Measurements from ENCODE around the gene ETF1.

The ETF1 gene

DNA sequence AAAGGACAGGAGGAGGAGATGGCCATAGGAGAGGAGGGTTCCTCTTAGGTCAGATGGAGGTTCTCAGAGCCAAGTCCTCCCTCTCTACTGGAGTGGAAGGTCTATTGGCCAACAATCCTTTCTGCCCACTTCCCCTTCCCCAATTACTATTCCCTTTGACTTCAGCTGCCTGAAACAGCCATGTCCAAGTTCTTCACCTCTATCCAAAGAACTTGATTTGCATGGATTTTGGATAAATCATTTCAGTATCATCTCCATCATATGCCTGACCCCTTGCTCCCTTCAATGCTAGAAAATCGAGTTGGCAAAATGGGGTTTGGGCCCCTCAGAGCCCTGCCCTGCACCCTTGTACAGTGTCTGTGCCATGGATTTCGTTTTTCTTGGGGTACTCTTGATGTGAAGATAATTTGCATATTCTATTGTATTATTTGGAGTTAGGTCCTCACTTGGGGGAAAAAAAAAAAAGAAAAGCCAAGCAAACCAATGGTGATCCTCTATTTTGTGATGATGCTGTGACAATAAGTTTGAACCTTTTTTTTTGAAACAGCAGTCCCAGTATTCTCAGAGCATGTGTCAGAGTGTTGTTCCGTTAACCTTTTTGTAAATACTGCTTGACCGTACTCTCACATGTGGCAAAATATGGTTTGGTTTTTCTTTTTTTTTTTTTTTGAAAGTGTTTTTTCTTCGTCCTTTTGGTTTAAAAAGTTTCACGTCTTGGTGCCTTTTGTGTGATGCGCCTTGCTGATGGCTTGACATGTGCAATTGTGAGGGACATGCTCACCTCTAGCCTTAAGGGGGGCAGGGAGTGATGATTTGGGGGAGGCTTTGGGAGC lies 74.7 kb downstream of the ETF1 start:
- peaks cover 6% of the 10 kb centered on the region; the same call in 1 of the 2 replicates for H3F3A ChIP-seq (ENCODE audit: insufficient read depth, low read length)
- H3K4me1 ChIP-seq (ENCODE audit: low read length), result no peaks in the 10 kb centered on the region
- H3K79me2 ChIP-seq (ENCODE audit: low read length), result no peaks in the 10 kb centered on the region
- no peaks in the 10 kb centered on the region for H3K9me3 ChIP-seq (replicated peaks; ENCODE audit: insufficient read depth, low read length)
- DNase-seq, result no peak
- no peak overlapping the region for H2AFZ ChIP-seq (ENCODE audit: low read length)
- TF ChIP-seq EZH2phosphoT487 (IDR thresholded peaks at IDR 0.05; ENCODE audit: low read length), result no peak
- TF ChIP-seq, protein P1, sequence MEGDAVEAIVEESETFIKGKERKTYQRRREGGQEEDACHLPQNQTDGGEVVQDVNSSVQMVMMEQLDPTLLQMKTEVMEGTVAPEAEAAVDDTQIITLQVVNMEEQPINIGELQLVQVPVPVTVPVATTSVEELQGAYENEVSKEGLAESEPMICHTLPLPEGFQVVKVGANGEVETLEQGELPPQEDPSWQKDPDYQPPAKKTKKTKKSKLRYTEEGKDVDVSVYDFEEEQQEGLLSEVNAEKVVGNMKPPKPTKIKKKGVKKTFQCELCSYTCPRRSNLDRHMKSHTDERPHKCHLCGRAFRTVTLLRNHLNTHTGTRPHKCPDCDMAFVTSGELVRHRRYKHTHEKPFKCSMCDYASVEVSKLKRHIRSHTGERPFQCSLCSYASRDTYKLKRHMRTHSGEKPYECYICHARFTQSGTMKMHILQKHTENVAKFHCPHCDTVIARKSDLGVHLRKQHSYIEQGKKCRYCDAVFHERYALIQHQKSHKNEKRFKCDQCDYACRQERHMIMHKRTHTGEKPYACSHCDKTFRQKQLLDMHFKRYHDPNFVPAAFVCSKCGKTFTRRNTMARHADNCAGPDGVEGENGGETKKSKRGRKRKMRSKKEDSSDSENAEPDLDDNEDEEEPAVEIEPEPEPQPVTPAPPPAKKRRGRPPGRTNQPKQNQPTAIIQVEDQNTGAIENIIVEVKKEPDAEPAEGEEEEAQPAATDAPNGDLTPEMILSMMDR (IDR thresholded peaks at IDR 0.05; ENCODE audit: low read length), result no peak
- no peaks in the 10 kb centered on the region for H3K9me2 ChIP-seq (replicated peaks; ENCODE audit: insufficient read depth, low read length)
- no peak overlapping the region for H3K4me2 ChIP-seq (ENCODE audit: low read depth, low read length)
- peaks cover 30% of the 10 kb centered on the region for H3K27me3 ChIP-seq (replicated peaks; ENCODE audit: insufficient read depth, low read length)
- no peaks in the 10 kb centered on the region for H3K36me3 ChIP-seq (replicated peaks; ENCODE audit: insufficient read depth, low read length)
- no peak overlapping the region for H3K9ac ChIP-seq (ENCODE audit: low read length)
- no peaks in the 10 kb centered on the region for H4K20me1 ChIP-seq (ENCODE audit: insufficient read depth, low read length)
- H3K27ac ChIP-seq (ENCODE audit: low read length), result no peak overlapping the region
- H3K4me3 ChIP-seq (ENCODE audit: low read length), result no peak overlapping the region

DNA sequence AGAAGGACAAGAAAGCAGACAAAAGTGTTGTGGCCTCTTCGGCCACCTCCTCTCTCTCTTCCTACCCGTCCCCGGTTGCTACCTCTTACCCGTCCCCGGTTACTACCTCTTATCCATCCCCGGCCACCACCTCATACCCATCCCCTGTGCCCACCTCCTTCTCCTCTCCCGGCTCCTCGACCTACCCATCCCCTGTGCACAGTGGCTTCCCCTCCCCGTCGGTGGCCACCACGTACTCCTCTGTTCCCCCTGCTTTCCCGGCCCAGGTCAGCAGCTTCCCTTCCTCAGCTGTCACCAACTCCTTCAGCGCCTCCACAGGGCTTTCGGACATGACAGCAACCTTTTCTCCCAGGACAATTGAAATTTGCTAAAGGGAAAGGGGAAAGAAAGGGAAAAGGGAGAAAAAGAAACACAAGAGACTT lies 75.3 kb downstream of the ETF1 start:
- no peak overlapping the region for H3K9ac ChIP-seq (ENCODE audit: low read length)
- H3F3A ChIP-seq (ENCODE audit: insufficient read depth, low read length), result peaks cover 6% of the 10 kb centered on the region; the same call in 1 of the 2 replicates
- no peaks in the 10 kb centered on the region for H3K9me3 ChIP-seq (replicated peaks; ENCODE audit: insufficient read depth, low read length)
- no peaks in the 10 kb centered on the region for H4K20me1 ChIP-seq (ENCODE audit: insufficient read depth, low read length)
- H3K27ac ChIP-seq (ENCODE audit: low read length), result no peak overlapping the region
- H3K4me3 ChIP-seq (ENCODE audit: low read length), result no peak overlapping the region
- H3K4me1 ChIP-seq (ENCODE audit: low read length), result no peaks in the 10 kb centered on the region
- TF ChIP-seq EZH2 (optimal IDR thresholded peaks at IDR 0.05; ENCODE audit: low read depth, low read length) (no peak), EZH2phosphoT487 (IDR thresholded peaks at IDR 0.05; ENCODE audit: low read length) (no peak)
- TF ChIP-seq, protein P1 (IDR thresholded peaks at IDR 0.05; ENCODE audit: low read length), result no peak
- no peaks in the 10 kb centered on the region for H3K79me2 ChIP-seq (ENCODE audit: low read length)
- H3K4me2 ChIP-seq (ENCODE audit: low read depth, low read length), result no peak overlapping the region
- no peaks in the 10 kb centered on the region for H3K9me2 ChIP-seq (replicated peaks; ENCODE audit: insufficient read depth, low read length)
- no peak for DNase-seq
- no peak overlapping the region for H2AFZ ChIP-seq (ENCODE audit: low read length)
- peaks cover 30% of the 10 kb centered on the region for H3K27me3 ChIP-seq (replicated peaks; ENCODE audit: insufficient read depth, low read length)
- H3K36me3 ChIP-seq (replicated peaks; ENCODE audit: insufficient read depth, low read length), result no peaks in the 10 kb centered on the region

- no peaks in the 10 kb centered on the region for H3K9me2 ChIP-seq (replicated peaks; ENCODE audit: insufficient read depth, low read length)
- H3K36me3 ChIP-seq (replicated peaks; ENCODE audit: insufficient read depth, low read length), result no peaks in the 10 kb centered on the region
- H3K27ac ChIP-seq (ENCODE audit: low read length), result no peak overlapping the region
- no peak overlapping the region for H3K4me2 ChIP-seq (ENCODE audit: low read depth, low read length)
- H3K9ac ChIP-seq (ENCODE audit: low read length), result no peak overlapping the region
- TF ChIP-seq EZH2phosphoT487 (IDR thresholded peaks at IDR 0.05; ENCODE audit: low read length) (no peak), EZH2 (optimal IDR thresholded peaks at IDR 0.05; ENCODE audit: low read depth, low read length) (no peak)
- TF ChIP-seq, protein P1 (IDR thresholded peaks at IDR 0.05; ENCODE audit: low read length), result no peak
- DNase-seq, result no peak
- H3F3A ChIP-seq (ENCODE audit: insufficient read depth, low read length), result peaks cover 6% of the 10 kb centered on the region; the same call in 1 of the 2 replicates
- no peaks in the 10 kb centered on the region for H3K79me2 ChIP-seq (ENCODE audit: low read length)
- H3K4me1 ChIP-seq (ENCODE audit: low read length), result no peaks in the 10 kb centered on the region
- peaks cover 30% of the 10 kb centered on the region for H3K27me3 ChIP-seq (replicated peaks; ENCODE audit: insufficient read depth, low read length)
- no peaks in the 10 kb centered on the region for H4K20me1 ChIP-seq (ENCODE audit: insufficient read depth, low read length)
- no peak overlapping the region for H2AFZ ChIP-seq (ENCODE audit: low read length)
- H3K9me3 ChIP-seq (replicated peaks; ENCODE audit: insufficient read depth, low read length), result no peaks in the 10 kb centered on the region
- H3K4me3 ChIP-seq (ENCODE audit: low read length), result no peak overlapping the region
Measured at GRCh38 chr5:138466900-138467710, 75.9 kb downstream of the ETF1 start.

Data from MM.1S (cell line).